ENCODE measurements around the gene KLHL20. TPM values are rescaled to one million over a fixed set of nuclear protein-coding genes. Genes with fewer than 3 reads are reported as not detected.

The KLHL20 gene
- total RNA-seq, 1 experiment from 2014 or later: 27.7 TPM

GRCh38 chr1:173832748-173833147 is 118.0 kb downstream of the KLHL20 start:
- no peak for DNase-seq (ENCODE audit: low spot score)

Other genes with a start within 250 kb of the KLHL20 start
- gene PRDX6, start 237.6 kb upstream of the KLHL20 start, total RNA-seq (2014; rRNA removed; shearing (Covaris generic)): 436 and 466 TPM in 2 replicates
- not detected in 2 replicates for gene SLC9C2, start 111.9 kb upstream of the KLHL20 start, total RNA-seq (2014; rRNA removed; shearing (Covaris generic))
- gene TEX50, start 79.6 kb upstream of the KLHL20 start, total RNA-seq (2014; rRNA removed; shearing (Covaris generic)): not detected in 2 replicates
- gene ANKRD45, start 45.1 kb upstream of the KLHL20 start, total RNA-seq (2014; rRNA removed; shearing (Covaris generic)): 0.29 and 0.96 TPM in 2 replicates
- gene DARS2, start 109.7 kb downstream of the KLHL20 start, total RNA-seq (2014; rRNA removed; shearing (Covaris generic)): 40.3 and 44.7 TPM in 2 replicates
- gene CENPL, start 109.9 kb downstream of the KLHL20 start, total RNA-seq (2014; rRNA removed; shearing (Covaris generic)): 56.5 and 65.9 TPM in 2 replicates
- gene GAS5, start 153.0 kb downstream of the KLHL20 start, total RNA-seq (2014; rRNA removed; shearing (Covaris generic)): 238 and 253 TPM in 2 replicates
- gene ZBTB37, start 153.4 kb downstream of the KLHL20 start, total RNA-seq (2014; rRNA removed; shearing (Covaris generic)): 5.6 and 7.5 TPM in 2 replicates
- not detected in 2 replicates for gene SERPINC1, start 202.3 kb downstream of the KLHL20 start, total RNA-seq (2014; rRNA removed; shearing (Covaris generic))